Right lobe of liver (tissue), 4 donors: Measurements from ENCODE around the gene TBC1D1.

Source experiments
- POLR2A ChIP-seq: fragments of 450-650 bp; IDR thresholded peaks from one replicate; pipeline ENCODE4 v1.6.1; 2017; ENCODE audit warnings: antibody characterized with exemption, mild to moderate bottlenecking
- TF ChIP-seq, protein P1 (sequence below), 4 donors: fragments of 200-600 bp in 3 of 4; fragments of 450-650 bp in 1 of 4; IDR thresholded peaks; one replicate each; pipeline versions ENCODE4 v1.5.1 to v1.8.0; 2016 to 2022; ENCODE audit warnings: antibody characterized with exemption in 4 of 4, mild to moderate bottlenecking in 2 of 4
- donor health status: DM: no; HTN: no; CAD: no.
- donor health status: DM: no; HTN: no; CAD: no.
- donor health status: DM: no; HTN: yes; CAD: no.

DNA sequence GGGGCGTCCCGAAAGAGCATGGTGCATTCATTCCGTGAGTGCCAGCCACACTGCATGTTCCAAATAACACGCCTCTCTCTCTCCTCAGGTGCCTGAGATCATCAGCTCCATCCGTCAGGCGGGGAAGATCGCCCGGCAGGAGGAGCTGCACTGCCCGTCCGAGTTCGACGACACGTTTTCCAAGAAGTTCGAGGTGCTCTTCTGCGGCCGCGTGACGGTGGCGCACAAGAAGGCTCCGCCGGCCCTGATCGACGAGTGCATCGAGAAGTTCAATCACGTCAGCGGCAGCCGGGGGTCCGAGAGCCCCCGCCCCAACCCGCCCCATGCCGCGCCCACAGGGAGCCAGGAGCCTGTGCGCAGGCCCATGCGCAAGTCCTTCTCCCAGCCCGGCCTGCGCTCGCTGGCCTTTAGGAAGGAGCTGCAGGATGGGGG, 123.6 kb downstream of the TBC1D1 start:
- TF ChIP-seq, protein P1, sequence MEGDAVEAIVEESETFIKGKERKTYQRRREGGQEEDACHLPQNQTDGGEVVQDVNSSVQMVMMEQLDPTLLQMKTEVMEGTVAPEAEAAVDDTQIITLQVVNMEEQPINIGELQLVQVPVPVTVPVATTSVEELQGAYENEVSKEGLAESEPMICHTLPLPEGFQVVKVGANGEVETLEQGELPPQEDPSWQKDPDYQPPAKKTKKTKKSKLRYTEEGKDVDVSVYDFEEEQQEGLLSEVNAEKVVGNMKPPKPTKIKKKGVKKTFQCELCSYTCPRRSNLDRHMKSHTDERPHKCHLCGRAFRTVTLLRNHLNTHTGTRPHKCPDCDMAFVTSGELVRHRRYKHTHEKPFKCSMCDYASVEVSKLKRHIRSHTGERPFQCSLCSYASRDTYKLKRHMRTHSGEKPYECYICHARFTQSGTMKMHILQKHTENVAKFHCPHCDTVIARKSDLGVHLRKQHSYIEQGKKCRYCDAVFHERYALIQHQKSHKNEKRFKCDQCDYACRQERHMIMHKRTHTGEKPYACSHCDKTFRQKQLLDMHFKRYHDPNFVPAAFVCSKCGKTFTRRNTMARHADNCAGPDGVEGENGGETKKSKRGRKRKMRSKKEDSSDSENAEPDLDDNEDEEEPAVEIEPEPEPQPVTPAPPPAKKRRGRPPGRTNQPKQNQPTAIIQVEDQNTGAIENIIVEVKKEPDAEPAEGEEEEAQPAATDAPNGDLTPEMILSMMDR (IDR thresholded peaks at IDR 0.05): no peak
- no peak for TF ChIP-seq POLR2A
